Keratinocyte (primary cell): ENCODE data around the gene OR52K2. TPM values are rescaled to one million over a fixed set of nuclear protein-coding genes. Genes with fewer than 3 reads are reported as not detected.

Experiments
- DNase-seq: peaks from one replicate; pipeline ENCODE4 v3.0.0-alpha.2; 2011; ENCODE audit warnings: low read depth, missing footprints, low spot score
- FAIRE-seq: peaks from 2 replicates; lab custom pipeline; 2011; peaks lifted over from hg19 to GRCh38; lab: Jason Lieb, UNC
- H2AFZ ChIP-seq: 2 replicates; pipeline ENCODE4 v1.6.0; 2012; ENCODE audit warnings: low read length, control low read depth, inconsistent platforms; ENCODE audit not compliant: control insufficient read depth
- H3K27ac ChIP-seq: 2 replicates; pipeline ENCODE4 v1.5.1; 2011; ENCODE audit warnings: low read length; ENCODE audit not compliant: control insufficient read depth, insufficient read depth
- H3K27me3 ChIP-seq: 3 replicates; pipeline ENCODE4 v1.6.0; 2011; ENCODE audit warnings: low read length; ENCODE audit not compliant: control insufficient read depth, insufficient read depth; ENCODE audit errors: extremely low read depth
- H3K36me3 ChIP-seq, 2 experiments: 2 replicates in 1 of 2; 3 replicates in 1 of 2; pipeline ENCODE4 v1.5.1; 2011; ENCODE audit warnings: low read length in 2 of 2, mild to moderate bottlenecking in 1 of 2; ENCODE audit not compliant: control insufficient read depth in 2 of 2, insufficient read depth in 2 of 2; ENCODE audit errors: extremely low read depth in 1 of 2
- H3K4me1 ChIP-seq: 3 replicates; pipeline ENCODE4 v1.5.1; 2011; ENCODE audit warnings: low read length; ENCODE audit not compliant: control insufficient read depth, insufficient read depth; ENCODE audit errors: extremely low read depth
- H3K4me2 ChIP-seq: 3 replicates; pipeline ENCODE4 v1.6.0; 2011; ENCODE audit warnings: low read depth, low read length; ENCODE audit not compliant: control insufficient read depth, insufficient read depth; ENCODE audit errors: extremely low read depth
- H3K4me3 ChIP-seq, 3 experiments: fragments of 200-600 bp in 1 of 3; sonication (generic) in 1 of 3; 2 replicates in 2 of 3; 3 replicates in 1 of 3; pipeline ENCODE4 v1.5.1; 2011 to 2016; ENCODE audit warnings: low read length in 3 of 3, mild to moderate bottlenecking in 3 of 3, control low read depth in 2 of 3, inconsistent platforms in 1 of 3, low read depth in 1 of 3, mixed read lengths in 1 of 3, mixed run types in 1 of 3, moderate library complexity in 1 of 3; ENCODE audit not compliant: control insufficient read depth in 2 of 3, insufficient read depth in 2 of 3; ENCODE audit errors: extremely low read depth in 1 of 3
- H3K79me2 ChIP-seq: 2 replicates; pipeline ENCODE4 v1.6.0; 2012; ENCODE audit warnings: low read length; ENCODE audit not compliant: control insufficient read depth, insufficient read depth
- H3K9ac ChIP-seq: 3 replicates; pipeline ENCODE4 v1.6.0; 2011; ENCODE audit warnings: low read length; ENCODE audit not compliant: control insufficient read depth, insufficient read depth; ENCODE audit errors: extremely low read depth
- H3K9me1 ChIP-seq: 3 replicates; pipeline ENCODE4 v1.6.0; 2011; ENCODE audit warnings: low read length; ENCODE audit not compliant: control insufficient read depth, insufficient read depth; ENCODE audit errors: extremely low read depth
- H3K9me3 ChIP-seq: 2 replicates; pipeline ENCODE4 v1.5.1; 2012; ENCODE audit warnings: low read depth, low read length; ENCODE audit not compliant: control insufficient read depth
- H4K20me1 ChIP-seq: 3 replicates; pipeline ENCODE4 v1.6.0; 2011; ENCODE audit warnings: low read length; ENCODE audit not compliant: control insufficient read depth, insufficient read depth; ENCODE audit errors: extremely low read depth
- CTCF ChIP-seq, 3 experiments: IDR thresholded peaks in 1 of 3; conservative IDR thresholded peaks in 1 of 3; optimal IDR thresholded peaks in 1 of 3; 2 replicates in 2 of 3; 3 replicates in 1 of 3; pipeline versions ENCODE3 to v1.5.1; 2011; ENCODE audit warnings: low read length in 3 of 3, mild to moderate bottlenecking in 3 of 3, moderate library complexity in 2 of 3, control low read depth in 1 of 3, inconsistent platforms in 1 of 3; ENCODE audit not compliant: insufficient read depth in 2 of 3; ENCODE audit errors: extremely low read depth in 1 of 3
- EZH2 ChIP-seq: IDR thresholded peaks from one replicate; pipeline ENCODE4 v1.6.1; 2012; ENCODE audit warnings: inconsistent platforms, mild to moderate bottlenecking, low read length, moderate library complexity
- dilution Hi-C: fragments of 300-500 bp; cut with MboI; formaldehyde crosslinking; loops from one replicate; pipeline ENCODE4 v1.7.0; 2020; ENCODE audit warnings: low sequenced_read_pairs; ENCODE audit not compliant: extremely low pct_ligation_motif_present
- polyA plus RNA-seq, 5 experiments: library from polyadenylated mRNA; depleted of rRNA in 3 of 5; stranded (reverse) in 3 of 5; stranded (forward) in 1 of 5; unstranded in 1 of 5; fragments of >200 nt; gene quantifications; 1 replicate in 1 of 5; 2 replicates in 3 of 5; 3 replicates in 1 of 5; pipeline versions ENCODE4 v1.2.1 to v1.2.3, GENCODE V29; 2011 to 2012; ENCODE audit warnings: missing spikeins in 2 of 5, low read depth in 1 of 5, low replicate concordance in 1 of 5

OR52K2 gene
- polyA plus RNA-seq, 1 donor (not counting 4 experiments of a cell fraction or from before 2014, with no cell fraction given), result not detected

GRCh38 chr11:4443232-4443891 is 5.7 kb upstream of the OR52K2 start:
- no peaks in the 10 kb centered on the region for H3K4me1 ChIP-seq
- TF ChIP-seq EZH2, result no peak
- TF ChIP-seq CTCF (optimal IDR thresholded peaks at IDR 0.05 in 1 of 3, IDR thresholded peaks at IDR 0.05 in 1 of 3, conservative IDR thresholded peaks at IDR 0.05 in 1 of 3; ENCODE audit: extremely low read depth in 1 of 3, insufficient read depth in 2 of 3, low read length in 3 of 3), result no peak

GRCh38 chr11:4453118-4453517 is 4.0 kb downstream of the OR52K2 start:
- Histone ChIP-seq H3K27ac (no peak overlapping the region), H3K9me3 (peaks cover 4% of the 10 kb centered on the region), H3K79me2 (no peaks in the 10 kb centered on the region), H2AFZ (no peak overlapping the region), H4K20me1 (no peaks in the 10 kb centered on the region), H3K9me1 (no peaks in the 10 kb centered on the region), H3K4me2 (no peak overlapping the region), H3K27me3 (no peaks in the 10 kb centered on the region), H3K9ac (no peak overlapping the region), H3K4me1 (peaks cover 11% of the 10 kb centered on the region), H3K4me3 (no peak overlapping the region), H3K36me3 (no peaks in the 10 kb centered on the region)
- FAIRE-seq (no peak), DNase-seq (no peak)
- dilution Hi-C loops, result no loop called here
- TF ChIP-seq CTCF (optimal IDR thresholded peaks at IDR 0.05 in 1 of 3, IDR thresholded peaks at IDR 0.05 in 1 of 3, conservative IDR thresholded peaks at IDR 0.05 in 1 of 3; ENCODE audit: extremely low read depth in 1 of 3, insufficient read depth in 2 of 3, low read length in 3 of 3) (no peak), EZH2 (no peak)

More at GRCh38 chr11:4443232-4443891, 5.7 kb upstream of the OR52K2 start:
- Histone ChIP-seq H3K4me3 (no peak overlapping the region), H3K27ac (no peak overlapping the region), H3K9me3 (no peaks in the 10 kb centered on the region), H3K27me3 (no peaks in the 10 kb centered on the region), H3K9ac (no peak overlapping the region), H3K36me3 (no peaks in the 10 kb centered on the region), H3K79me2 (no peaks in the 10 kb centered on the region), H3K4me2 (no peak overlapping the region), H4K20me1 (no peaks in the 10 kb centered on the region), H3K9me1 (no peaks in the 10 kb centered on the region), H2AFZ (no peak overlapping the region)
- FAIRE-seq (no peak), DNase-seq (no peak)
- dilution Hi-C loops, result no loop called here
